ENCODE results near the gene MATN1.

GRCh38 chr1:30721812-30722537 is 1.4 kb downstream of the MATN1 start:
- TF ChIP-seq CTCF (IDR thresholded peaks at IDR 0.05; ENCODE audit: poor library complexity, severe bottlenecking): no peak
- no peak for TF ChIP-seq EP300 (conservative IDR thresholded peaks at IDR 0.05; ENCODE audit: poor library complexity, severe bottlenecking)
- no peak for TF ChIP-seq REST (IDR thresholded peaks at IDR 0.05; ENCODE audit: borderline replicate concordance)
- no peak for TF ChIP-seq TAF1 (IDR thresholded peaks at IDR 0.05; ENCODE audit: low read depth)
- no peak for TF ChIP-seq RAD21 (conservative IDR thresholded peaks at IDR 0.05)
- TF ChIP-seq EZH2 (IDR thresholded peaks at IDR 0.05; ENCODE audit: borderline replicate concordance, insufficient read depth, low read length, poor library complexity, severe bottlenecking): no peak

Data from neural cell (in vitro differentiated cells).